ENCODE data around the gene GTSE1.
"Not testable (repeated sequence)": the region's sequence is repeated elsewhere in the genome, so short reads cannot be mapped to it uniquely, and the experiment has no call there.

Gene GTSE1

GRCh38 chr22:46294784-46295183 lies 1.9 kb upstream of the GTSE1 start:
- DNase-seq (ENCODE audit: low read depth), result no peak

DNA sequence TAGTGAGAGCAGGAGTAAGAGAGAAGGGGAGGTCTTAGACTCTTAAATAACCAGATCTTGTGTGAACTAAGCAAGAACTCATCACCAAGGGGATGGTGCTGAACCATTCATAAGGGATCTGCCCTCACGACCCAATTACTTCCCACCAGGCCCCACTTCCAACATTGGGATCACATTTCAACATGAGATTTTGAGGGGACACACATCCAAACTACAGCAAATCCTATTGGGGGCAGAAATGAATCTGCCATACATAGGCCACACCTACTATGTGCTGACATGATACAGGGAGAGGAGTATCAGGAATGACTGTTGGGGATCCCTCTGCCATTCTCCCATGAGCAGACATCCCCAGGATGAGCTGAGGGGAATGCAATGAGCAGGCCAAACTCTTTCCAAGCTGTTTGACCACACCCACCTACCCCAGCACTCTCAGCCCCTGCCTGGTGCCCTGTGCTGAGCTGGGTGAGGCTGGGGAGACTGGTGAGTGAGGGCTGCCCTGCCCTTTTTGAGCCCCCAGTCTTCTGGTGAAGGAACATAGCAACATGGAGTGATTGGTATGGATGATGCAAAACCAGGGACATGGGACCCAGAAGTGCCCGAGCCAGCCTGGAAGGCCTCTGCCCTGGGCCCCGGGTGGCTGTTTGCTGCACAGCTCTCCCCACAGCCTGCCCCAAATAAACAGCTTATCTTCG lies 1.2 kb upstream of the GTSE1 start:
- no peak for DNase-seq (ENCODE audit: low read depth)

DNA sequence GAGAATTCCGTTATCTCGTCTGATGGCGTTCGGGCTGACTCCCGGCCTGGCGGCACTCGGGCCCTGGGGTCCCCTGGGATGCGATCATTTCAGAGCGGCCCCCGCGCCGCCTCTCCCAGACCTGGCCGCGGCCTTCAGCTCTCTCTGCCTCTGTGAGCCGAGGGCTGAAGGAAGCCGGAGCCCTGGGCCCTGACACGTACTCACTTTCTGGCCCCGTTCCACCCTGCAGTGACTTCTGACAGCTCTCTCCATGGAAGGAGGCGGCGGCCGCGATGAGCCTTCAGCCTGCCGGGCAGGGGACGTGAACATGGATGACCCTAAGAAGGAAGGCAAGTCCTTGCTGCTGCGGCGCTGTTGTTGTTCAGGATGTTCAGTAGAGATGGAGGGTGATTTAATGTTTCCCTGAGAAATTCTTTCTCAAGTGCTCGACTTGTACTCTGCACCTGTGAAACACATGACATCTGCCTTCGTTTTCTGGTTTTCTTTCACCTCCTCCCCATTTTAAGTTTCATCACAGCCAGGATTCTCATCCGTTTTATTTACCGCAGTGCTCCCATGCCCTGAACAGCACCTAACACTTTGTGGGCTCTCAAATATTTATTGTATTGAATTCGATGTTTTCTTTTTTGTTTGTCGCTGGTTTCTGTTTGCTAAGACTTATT lies 612 bp downstream of the GTSE1 start:
- DNase-seq (ENCODE audit: low read depth), result peak; percentile 21

GRCh38 chr22:46299101-46299500 lies 2.4 kb downstream of the GTSE1 start:
- DNase-seq (ENCODE audit: low read depth), result no peak

GRCh38 chr22:46300491-46300890 lies 3.8 kb downstream of the GTSE1 start:
- DNase-seq (ENCODE audit: low read depth), result no peak

DNA sequence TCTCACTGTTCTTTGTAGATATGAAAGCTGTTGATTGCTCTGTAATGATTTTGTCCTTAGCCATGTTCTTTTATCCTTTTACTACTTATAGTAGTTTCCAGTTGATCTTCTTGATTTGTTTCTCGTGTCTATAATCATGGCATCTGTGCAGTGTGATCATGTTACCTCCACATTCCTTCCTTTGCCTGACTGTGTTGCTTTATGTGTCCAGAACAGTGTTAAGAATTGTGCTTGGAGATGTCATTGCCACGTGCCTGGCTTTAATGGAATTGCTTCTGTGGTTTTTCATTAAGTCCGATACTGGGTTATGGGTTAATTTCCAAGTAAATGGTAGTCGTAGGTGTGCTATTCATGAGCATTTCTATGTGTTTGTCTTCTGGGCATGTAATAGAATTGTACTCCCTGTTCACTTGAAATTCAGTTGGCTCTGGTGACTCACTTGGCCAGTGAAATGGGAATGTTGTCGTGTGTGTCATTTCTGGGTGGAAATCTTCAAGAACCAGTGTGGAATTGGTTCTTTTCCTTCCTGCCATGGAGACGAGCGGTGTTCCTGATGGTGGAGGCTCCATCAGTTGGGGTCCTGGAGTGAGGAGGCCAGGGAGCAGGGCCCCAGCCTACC lies 6.8 kb downstream of the GTSE1 start:
- DNase-seq (ENCODE audit: low read depth), result no peak

DNA sequence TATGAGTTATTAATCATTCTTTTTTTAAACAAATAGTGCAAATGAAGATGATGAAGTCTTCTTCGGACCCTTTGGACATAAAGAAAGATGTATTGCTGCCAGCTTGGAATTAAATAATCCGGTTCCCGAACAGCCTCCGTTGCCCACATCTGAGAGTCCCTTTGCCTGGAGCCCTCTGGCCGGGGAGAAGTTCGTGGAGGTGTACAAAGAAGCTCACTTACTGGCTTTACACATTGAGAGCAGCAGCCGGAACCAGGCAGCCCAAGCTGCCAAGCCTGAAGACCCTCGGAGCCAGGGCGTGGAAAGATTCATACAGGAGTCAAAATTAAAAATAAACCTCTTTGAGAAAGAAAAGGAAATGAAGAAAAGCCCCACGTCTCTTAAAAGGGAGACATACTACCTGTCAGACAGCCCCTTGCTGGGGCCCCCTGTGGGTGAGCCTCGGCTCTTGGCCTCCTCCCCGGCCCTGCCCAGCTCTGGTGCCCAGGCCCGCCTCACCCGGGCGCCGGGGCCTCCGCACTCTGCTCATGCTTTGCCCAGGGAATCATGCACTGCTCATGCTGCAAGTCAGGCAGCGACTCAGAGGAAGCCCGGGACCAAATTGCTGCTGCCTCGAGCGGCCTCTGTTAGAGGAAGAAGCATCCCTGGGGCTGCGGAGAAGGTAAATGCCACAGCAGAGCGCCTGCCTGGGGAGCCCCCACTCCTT lies 11.8 kb downstream of the GTSE1 start:
- no peak for DNase-seq (ENCODE audit: low read depth)

DNA sequence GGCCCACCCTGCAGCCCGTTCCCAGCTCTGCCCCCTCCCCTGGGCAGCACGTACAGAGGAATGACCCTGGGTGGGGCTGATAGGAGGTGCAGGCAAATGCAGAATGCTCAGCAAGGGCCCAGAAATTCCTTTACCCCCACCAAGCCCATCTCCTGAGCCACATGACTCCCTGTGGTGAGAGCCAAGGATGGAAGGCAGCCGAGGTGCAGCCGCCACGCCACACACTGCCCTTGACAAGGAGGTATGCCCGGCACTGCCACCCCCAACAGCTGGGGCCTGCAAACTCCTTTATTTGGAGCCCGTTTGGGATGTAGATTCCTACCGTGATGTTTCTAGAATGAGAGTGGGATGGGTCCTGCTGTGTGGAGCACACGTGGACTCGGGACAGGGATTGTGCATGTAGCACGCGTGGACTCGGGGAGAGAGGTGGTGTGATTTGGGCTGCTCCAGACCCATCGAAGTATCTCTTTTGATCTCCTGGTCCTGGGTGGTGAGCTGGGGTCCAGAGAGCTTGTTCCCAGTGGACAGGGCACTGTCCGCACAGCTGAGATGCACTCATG lies 12.9 kb downstream of the GTSE1 start:
- DNase-seq (ENCODE audit: low read depth), result no peak

- no peak for DNase-seq (ENCODE audit: low read depth)
Measured at GRCh38 chr22:46312056-46312455, 15.4 kb downstream of the GTSE1 start.

- not testable (repeated sequence) for DNase-seq (ENCODE audit: low read depth)
Measured at GRCh38 chr22:46312848-46313247, 16.2 kb downstream of the GTSE1 start.

DNA sequence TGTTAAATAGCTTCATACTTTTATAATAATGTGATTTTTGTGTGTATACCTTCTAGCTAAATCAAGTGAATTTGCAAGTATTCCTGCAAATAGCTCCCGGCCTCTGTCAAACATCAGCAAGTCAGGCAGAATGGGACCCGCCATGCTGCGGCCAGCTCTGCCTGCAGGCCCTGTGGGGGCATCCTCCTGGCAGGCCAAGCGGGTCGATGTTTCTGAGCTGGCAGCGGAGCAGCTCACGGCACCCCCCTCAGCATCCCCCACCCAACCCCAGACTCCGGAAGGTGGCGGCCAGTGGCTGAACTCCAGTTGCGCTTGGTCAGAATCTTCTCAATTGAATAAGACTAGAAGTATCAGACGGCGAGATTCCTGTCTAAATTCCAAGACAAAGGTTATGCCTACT lies 19.3 kb downstream of the GTSE1 start:
- no peak for DNase-seq (ENCODE audit: low read depth)

GRCh38 chr22:46317646-46318045 lies 21.0 kb downstream of the GTSE1 start:
- DNase-seq (ENCODE audit: low read depth), result no peak

- no peak for DNase-seq (ENCODE audit: low read depth)
Measured at GRCh38 chr22:46318576-46318975, 21.9 kb downstream of the GTSE1 start.

- DNase-seq (ENCODE audit: low read depth), result no peak
Measured at GRCh38 chr22:46319319-46319718, 22.6 kb downstream of the GTSE1 start.

GRCh38 chr22:46320166-46320710 lies 23.6 kb downstream of the GTSE1 start:
- no peak for DNase-seq (ENCODE audit: low read depth)

DNA sequence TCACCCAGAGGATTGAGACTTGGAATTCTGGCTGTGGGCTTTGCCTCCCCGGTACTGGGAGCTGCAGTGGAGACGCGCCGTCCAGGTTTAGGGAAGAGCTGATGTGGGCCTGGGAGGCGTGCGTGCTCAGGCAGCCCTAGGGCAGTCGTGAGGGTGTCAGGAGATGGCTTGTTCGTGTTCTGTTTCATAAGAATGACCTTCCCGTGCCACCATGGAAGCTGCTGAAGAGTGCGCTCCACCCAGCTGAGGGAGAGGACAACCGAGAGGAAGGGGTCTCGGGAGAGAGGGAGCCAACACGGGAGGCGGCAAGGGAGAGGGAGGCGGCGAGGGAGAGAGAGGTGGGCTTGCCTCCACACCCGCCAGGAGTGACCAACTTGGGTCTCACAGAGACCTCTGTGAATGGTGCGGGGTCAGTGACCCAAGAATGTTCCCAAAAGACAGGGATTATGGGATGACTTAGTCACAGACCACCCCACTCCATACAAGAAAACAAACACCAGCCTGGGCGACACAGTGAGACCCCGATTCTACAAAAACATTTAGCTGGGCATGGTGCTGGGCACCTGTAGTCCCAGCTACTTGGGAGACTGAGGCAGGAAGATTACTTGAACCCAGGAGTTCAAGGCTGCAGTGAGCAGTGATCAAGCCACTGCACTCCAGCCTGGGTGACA lies 24.2 kb downstream of the GTSE1 start:
- DNase-seq (ENCODE audit: low read depth), result no peak

GRCh38 chr22:46322711-46323110 lies 26.0 kb downstream of the GTSE1 start:
- no peak for DNase-seq (ENCODE audit: low read depth)

DNA sequence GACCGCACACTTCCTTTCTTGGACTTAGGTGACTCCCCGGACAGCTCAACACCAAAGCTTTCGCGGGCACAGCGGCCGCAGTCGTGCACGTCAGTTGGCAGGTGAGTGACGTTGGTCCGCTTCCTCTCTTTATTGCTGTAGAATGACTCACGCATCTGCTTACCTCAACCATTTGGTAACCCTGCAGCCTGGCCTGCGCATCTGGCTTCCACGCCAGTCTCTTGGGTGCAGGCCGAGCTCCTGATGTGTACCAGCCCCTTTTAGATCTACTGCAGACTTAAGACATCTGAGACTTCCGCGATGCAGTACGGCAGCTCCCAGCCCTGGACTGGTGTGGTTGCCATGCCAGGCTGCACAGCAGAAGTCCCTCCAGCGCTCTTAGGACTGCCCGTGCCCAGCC lies 26.5 kb downstream of the GTSE1 start:
- DNase-seq (ENCODE audit: low read depth), result no peak

- no peak for DNase-seq (ENCODE audit: low read depth)
Measured at GRCh38 chr22:46326066-46326680, 29.5 kb downstream of the GTSE1 start.

- no peak for DNase-seq (ENCODE audit: low read depth)
Measured at GRCh38 chr22:46327691-46328465, 31.2 kb downstream of the GTSE1 start.

Measured in GM04504 (cell line).